IPS-11a (cell line): ENCODE results near the gene ZNF277.
A peak's percentile ranks its signal among the peaks of the same experiment; 100 is the strongest.
"Not testable (repeated sequence)": the region's sequence is repeated elsewhere in the genome, so short reads cannot be mapped to it uniquely, and the experiment has no call there.

Experiments used
- H3K4me3 ChIP-seq: one replicate; pipeline ENCODE4 v1.5.1; 2013; ENCODE audit warnings: low read depth, low read length, control low read depth

The ZNF277 gene

GRCh38 chr7:112383671-112384417 lies 177.3 kb downstream of the ZNF277 start:
- H3K4me3 ChIP-seq, result no peak overlapping the region

GRCh38 chr7:112385516-112385915 lies 179.0 kb downstream of the ZNF277 start:
- H3K4me3 ChIP-seq, result no peak overlapping the region

- no peak overlapping the region for H3K4me3 ChIP-seq
These were observed 180.1 kb downstream of the ZNF277 start for GRCh38 chr7:112386619-112387018.

- no peak overlapping the region for H3K4me3 ChIP-seq
These were observed 183.7 kb downstream of the ZNF277 start for GRCh38 chr7:112390167-112390566.

- H3K4me3 ChIP-seq, result not testable (repeated sequence)
These were observed 184.8 kb downstream of the ZNF277 start for GRCh38 chr7:112391079-112391821.

- H3K4me3 ChIP-seq, result peak overlapping the region; percentile 51
These were observed 185.4 kb downstream of the ZNF277 start for GRCh38 chr7:112391841-112392286.
